Body of pancreas (tissue), 4 donors: ENCODE data around the gene CCDC12. TPM values are rescaled to one million over a fixed set of nuclear protein-coding genes. Genes with fewer than 3 reads are reported as not detected.

ENCODE experiments used
- ATAC-seq: fragments of 150-250 bp; one replicate; pipeline ENCODE4 v1.9.1; 2016
- DNase-seq, 4 donors: peaks; one replicate each; pipeline ENCODE4 v3.0.0-alpha.2; 2019
- H3K27ac ChIP-seq, 4 donors: fragments of 200-600 bp; sonication (generic); 1 replicate in 3 of 4; 2 replicates in 1 of 4; pipeline versions ENCODE4 v1.5.1 to v1.6.1; 2016 to 2019; ENCODE audit warnings: mild to moderate bottlenecking in 1 of 4, mixed read lengths in 1 of 4, moderate library complexity in 1 of 4
- H3K27me3 ChIP-seq, 2 donors: fragments of 200-600 bp; sonication (generic); one replicate each; pipeline ENCODE4 v1.6.0; 2016; ENCODE audit warnings: mild to moderate bottlenecking in 1 of 2
- H3K36me3 ChIP-seq, 2 donors: fragments of 200-600 bp; sonication (generic); replicated peaks in 1 of 2; 2 replicates each; pipeline ENCODE4 v1.5.1; 2016; ENCODE audit warnings: low read depth in 2 of 2; ENCODE audit not compliant: insufficient read depth in 1 of 2
- H3K4me1 ChIP-seq: fragments of 200-600 bp; sonication (generic); one replicate; pipeline ENCODE4 v1.6.0; 2016
- H3K4me3 ChIP-seq, 2 donors: fragments of 200-600 bp; sonication (generic); 1 replicate in 1 of 2; 2 replicates in 1 of 2; pipeline ENCODE4 v1.5.1; 2016 to 2019
- H3K9me3 ChIP-seq, 3 donors: fragments of 200-600 bp; sonication (generic); 1 replicate in 2 of 3; 2 replicates in 1 of 3; pipeline ENCODE4 v1.5.1; 2016
- CTCF ChIP-seq, 7 experiments: fragments of 450-650 bp in 4 of 7; fragments of 200-600 bp in 3 of 7; sonication (generic) in 3 of 7; IDR thresholded peaks; one replicate each; pipeline ENCODE4 v1.5.1; 2016 to 2019; ENCODE audit warnings: antibody characterized with exemption in 7 of 7
- POLR2A ChIP-seq, 3 donors: fragments of 450-650 bp; IDR thresholded peaks; one replicate each; pipeline ENCODE4 v1.6.1; 2016; ENCODE audit warnings: antibody characterized with exemption in 3 of 3, mild to moderate bottlenecking in 2 of 3
- WGBS, 2 donors: methylation state at CpG; one replicate each; pipeline ENCODE4 v1.1.5; 2017; 5-methylcytosine and 5-hydroxymethylcytosine counted together
- intact Hi-C: fragments of 100-400 bp; cut with DNase I; formaldehyde crosslinking; loops from one replicate; pipeline ENCODE4 v1.15.1; 2023
- total RNA-seq, 2 donors: library from RNA; depleted of rRNA; stranded (reverse); fragments of >200 nt; gene quantifications; one replicate each; pipeline ENCODE4 v1.1.0, GENCODE V29; 2016

CCDC12 gene
- total RNA-seq, 2 donors from 2014 or later = 25.4 to 67.2 TPM

- DNase-seq (peak in 2 of 4 donors; percentile 1 to 9), ATAC-seq (no peak)
- Histone ChIP-seq H3K27ac (no peak overlapping the region), H3K4me3 (no peak overlapping the region), H3K36me3 (peaks cover 4 to 8% of the 10 kb centered on the region in 2 donors), H3K27me3 (no peaks in the 10 kb centered on the region), H3K4me1 (peaks cover 11% of the 10 kb centered on the region), H3K9me3 (no peaks in the 10 kb centered on the region)
- intact Hi-C loops = no loop called here
- TF ChIP-seq CTCF (IDR thresholded peaks at IDR 0.05) = no peak
- TF ChIP-seq POLR2A (IDR thresholded peaks at IDR 0.05) = no peak
- WGBS, 2 donors = 83 to 90% methylated on average over 2 to 3 of the region's 3 CpGs
These were observed 30.5 kb upstream of the CCDC12 start for GRCh38 chr3:47007001-47007400.

DNA sequence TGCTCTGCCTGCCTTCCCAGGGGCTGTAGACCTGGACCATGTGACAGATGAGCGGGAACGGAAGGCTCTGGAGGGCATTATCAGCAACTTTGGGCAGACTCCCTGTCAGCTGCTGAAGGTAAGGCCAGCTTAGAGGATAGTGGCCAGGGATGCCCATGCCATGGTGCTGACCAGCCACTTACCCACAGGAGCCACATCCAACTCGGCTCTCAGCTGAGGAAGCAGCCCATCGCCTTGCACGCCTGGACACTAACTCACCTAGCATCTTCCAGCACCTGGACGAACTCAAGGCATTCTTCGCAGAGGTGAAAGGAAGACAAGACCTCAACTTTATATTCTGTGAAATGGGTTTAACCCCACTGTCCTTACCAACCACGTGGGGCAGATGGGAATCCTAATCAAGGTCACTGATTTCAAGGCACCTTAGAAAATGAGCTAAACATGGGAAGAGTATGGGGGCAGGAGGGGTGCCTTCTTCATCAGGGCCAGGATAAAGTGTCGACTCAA, 29.7 kb upstream of the CCDC12 start:
- DNase-seq (peak in 1 of 4 donors; percentile 1), ATAC-seq (no peak)
- Histone ChIP-seq H3K4me1 (peaks cover 11% of the 10 kb centered on the region), H3K4me3 (no peak overlapping the region), H3K27ac (no peak overlapping the region), H3K9me3 (no peaks in the 10 kb centered on the region), H3K36me3 (peaks cover 4 to 15% of the 10 kb centered on the region in 2 donors), H3K27me3 (no peaks in the 10 kb centered on the region)
- 82 to 83% methylated on average over 6 to 9 of the region's 9 CpGs for WGBS, 2 donors
- intact Hi-C loops = no loop called here
- TF ChIP-seq CTCF (IDR thresholded peaks at IDR 0.05) = no peak
- TF ChIP-seq POLR2A (IDR thresholded peaks at IDR 0.05) = no peak

DNA sequence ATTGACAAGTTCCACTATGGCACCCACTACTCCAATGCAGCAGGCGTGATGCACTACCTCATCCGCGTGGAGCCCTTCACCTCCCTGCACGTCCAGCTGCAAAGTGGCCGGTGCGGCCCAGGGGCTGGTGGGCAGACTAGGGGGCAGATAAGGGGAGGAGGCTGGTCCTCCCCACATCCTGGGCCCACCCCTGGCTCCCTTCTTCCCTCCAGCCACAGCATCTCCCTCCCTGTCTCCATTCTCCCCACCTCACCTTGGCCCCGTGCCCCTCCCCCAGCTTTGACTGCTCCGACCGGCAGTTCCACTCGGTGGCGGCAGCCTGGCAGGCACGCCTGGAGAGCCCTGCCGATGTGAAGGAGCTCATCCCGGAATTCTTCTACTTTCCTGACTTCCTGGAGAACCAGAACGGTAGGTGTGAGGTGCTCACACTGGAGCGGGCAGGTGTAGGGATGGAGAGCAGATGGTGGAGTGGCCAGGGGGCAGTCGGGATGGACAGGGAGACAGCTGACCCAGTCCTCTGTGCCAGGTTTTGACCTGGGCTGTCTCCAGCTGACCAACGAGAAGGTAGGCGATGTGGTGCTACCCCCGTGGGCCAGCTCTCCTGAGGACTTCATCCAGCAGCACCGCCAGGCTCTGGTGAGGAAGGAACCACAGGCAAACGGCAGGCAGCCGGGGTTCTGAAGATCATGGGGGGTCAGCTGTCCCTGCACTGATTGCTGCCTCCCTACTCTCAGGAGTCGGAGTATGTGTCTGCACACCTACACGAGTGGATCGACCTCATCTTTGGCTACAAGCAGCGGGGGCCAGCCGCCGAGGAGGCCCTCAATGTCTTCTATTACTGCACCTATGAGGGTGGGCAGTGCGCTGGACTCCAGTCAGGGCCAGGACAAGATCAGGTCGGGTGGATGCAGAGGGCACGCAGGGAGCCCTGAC, 28.9 kb upstream of the CCDC12 start:
- intact Hi-C loops = no loop called here
- peak in 3 of 4 donors; percentile 1 to 11 (median 9) for DNase-seq
- no peaks in the 10 kb centered on the region for H3K9me3 ChIP-seq
- 83 to 88% methylated on average over 26 to 27 of the region's 32 CpGs for WGBS, 2 donors
- no peak overlapping the region for H3K4me3 ChIP-seq
- H3K4me1 ChIP-seq = peaks cover 11% of the 10 kb centered on the region
- H3K27me3 ChIP-seq = no peaks in the 10 kb centered on the region
- TF ChIP-seq CTCF (IDR thresholded peaks at IDR 0.05) (no peak), POLR2A (IDR thresholded peaks at IDR 0.05) (no peak)
- no peak for ATAC-seq
- H3K27ac ChIP-seq = no peak overlapping the region
- H3K36me3 ChIP-seq = peaks cover 4 to 19% of the 10 kb centered on the region in 2 donors

- WGBS, 2 donors = 94 to 95% methylated on average over 4 to 17 of the region's 17 CpGs
- Histone ChIP-seq H3K36me3 (peaks cover 4 to 24% of the 10 kb centered on the region in 2 donors), H3K4me1 (peaks cover 6% of the 10 kb centered on the region), H3K27ac (no peak overlapping the region), H3K9me3 (no peaks in the 10 kb centered on the region), H3K27me3 (no peaks in the 10 kb centered on the region), H3K4me3 (no peak overlapping the region)
- no peak for TF ChIP-seq POLR2A (IDR thresholded peaks at IDR 0.05)
- no peak for TF ChIP-seq CTCF (IDR thresholded peaks at IDR 0.05)
- no peak for ATAC-seq
- intact Hi-C loops = no loop called here
- DNase-seq = peak in 1 of 4 donors; percentile 11
These were observed 28.0 kb upstream of the CCDC12 start for GRCh38 chr3:47004369-47005211.
